Neural progenitor cell (in vitro differentiated cells): Measurements from ENCODE around the gene CNOT4. TPM values are rescaled to one million over a fixed set of nuclear protein-coding genes. Genes with fewer than 3 reads are reported as not detected.

Experiments used
- DNase-seq: peaks from one replicate; pipeline ENCODE4 v3.0.0-alpha.2; 2016; ENCODE audit warnings: low spot score
- H2AFZ ChIP-seq: fragments of 200-600 bp; sonication (generic); replicated peaks from 2 replicates; pipeline ENCODE4 v1.6.1; 2016; ENCODE audit warnings: antibody characterized with exemption
- H3F3A ChIP-seq: fragments of 200-600 bp; sonication (generic); 2 replicates; pipeline ENCODE4 v1.6.1; 2016; ENCODE audit warnings: antibody characterized with exemption, low read depth
- H3K27ac ChIP-seq: fragments of 200-600 bp; sonication (generic); 2 replicates; pipeline ENCODE4 v1.5.1; 2016; ENCODE audit warnings: mild to moderate bottlenecking
- H3K27me3 ChIP-seq: fragments of 200-600 bp; sonication (generic); 2 replicates; pipeline ENCODE4 v1.6.1; 2016; ENCODE audit warnings: mild to moderate bottlenecking, moderate library complexity
- H3K36me3 ChIP-seq: fragments of 200-600 bp; sonication (generic); 2 replicates; pipeline ENCODE4 v1.5.1; 2016
- H3K4me1 ChIP-seq: fragments of 200-600 bp; sonication (generic); 2 replicates; pipeline ENCODE4 v1.6.1; 2016; ENCODE audit warnings: mixed run types
- H3K4me2 ChIP-seq: fragments of 200-600 bp; sonication (generic); 2 replicates; pipeline ENCODE4 v1.6.1; 2016
- H3K4me3 ChIP-seq: fragments of 200-600 bp; sonication (generic); 2 replicates; pipeline ENCODE4 v1.5.1; 2016
- H3K79me2 ChIP-seq: fragments of 200-600 bp; sonication (generic); 2 replicates; pipeline ENCODE4 v1.6.1; 2016; ENCODE audit warnings: low read depth
- H3K9ac ChIP-seq: fragments of 200-600 bp; sonication (generic); 2 replicates; pipeline ENCODE4 v1.6.1; 2016
- H3K9me3 ChIP-seq: fragments of 200-600 bp; sonication (generic); 2 replicates; pipeline ENCODE4 v1.5.1; 2016; ENCODE audit warnings: low read depth
- H4K20me1 ChIP-seq: fragments of 200-600 bp; sonication (generic); 2 replicates; pipeline ENCODE4 v1.6.1; 2016; ENCODE audit warnings: low read depth
- H3K27ac Mint-ChIP-seq: 3 replicates; pipeline ENCODE4 v1.8.0; 2021; ENCODE audit warnings: mixed read lengths
- H3K27me3 Mint-ChIP-seq: 2 replicates; pipeline ENCODE4 v1.8.0; 2022; ENCODE audit warnings: low read depth, mild to moderate bottlenecking, inconsistent platforms, moderate library complexity, mixed read lengths; ENCODE audit not compliant: insufficient read depth
- H3K36me3 Mint-ChIP-seq: 3 replicates; pipeline ENCODE4 v1.8.0; 2021; ENCODE audit warnings: mixed read lengths
- H3K4me1 Mint-ChIP-seq: 3 replicates; pipeline ENCODE4 v1.8.0; 2021; ENCODE audit warnings: mixed read lengths
- H3K4me3 Mint-ChIP-seq: 3 replicates; pipeline ENCODE4 v1.8.0; 2021; ENCODE audit warnings: mild to moderate bottlenecking, moderate library complexity, mixed read lengths
- H3K9me3 Mint-ChIP-seq: 3 replicates; pipeline ENCODE4 v1.8.0; 2020; ENCODE audit warnings: mixed read lengths
- CTCF ChIP-seq: fragments of 200-600 bp; sonication (generic); IDR thresholded peaks from 2 replicates; pipeline ENCODE4 v1.5.1; 2017; ENCODE audit warnings: antibody characterized with exemption, mild to moderate bottlenecking
- EZH2 ChIP-seq: fragments of 200-600 bp; sonication (generic); IDR thresholded peaks from 2 replicates; pipeline ENCODE4 v1.6.1; 2017; ENCODE audit warnings: antibody characterized with exemption, mild to moderate bottlenecking, moderate library complexity
- EZH2phosphoT487 ChIP-seq: fragments of 200-600 bp; sonication (generic); IDR thresholded peaks from 2 replicates; pipeline ENCODE4 v1.6.1; 2017; ENCODE audit warnings: antibody characterized with exemption
- total RNA-seq: library from RNA; depleted of rRNA; stranded (reverse); fragments of >200 nt; gene quantifications from 2 replicates; pipeline ENCODE4 v1.2.3, GENCODE V29; 2015; ENCODE audit warnings: low replicate concordance

Gene CNOT4
- total RNA-seq, 1 donor from 2014 or later = 21.4 TPM

GRCh38 chr7:135441791-135442190 is 68.1 kb downstream of the CNOT4 start:
- no peaks in the 10 kb centered on the region for H3K4me1 Mint-ChIP-seq
- DNase-seq = no peak
- H3K36me3 Mint-ChIP-seq = peaks cover 8% of the 10 kb centered on the region
- H3K4me2 ChIP-seq = no peak overlapping the region
- H3K9me3 ChIP-seq = no peaks in the 10 kb centered on the region
- TF ChIP-seq CTCF (no peak), EZH2phosphoT487 (no peak), EZH2 (no peak)
- no peak overlapping the region for H3K9ac ChIP-seq
- no peaks in the 10 kb centered on the region for H3F3A ChIP-seq
- no peaks in the 10 kb centered on the region for H3K9me3 Mint-ChIP-seq
- no peak overlapping the region for H3K4me3 Mint-ChIP-seq
- H3K79me2 ChIP-seq = peaks cover 73% of the 10 kb centered on the region
- H3K27ac Mint-ChIP-seq = no peak overlapping the region
- no peak overlapping the region for H3K27ac ChIP-seq
- H3K4me3 ChIP-seq = no peak overlapping the region
- H4K20me1 ChIP-seq = peaks cover 41% of the 10 kb centered on the region
- H3K27me3 Mint-ChIP-seq = no peaks in the 10 kb centered on the region
- H3K27me3 ChIP-seq = no peaks in the 10 kb centered on the region
- H3K36me3 ChIP-seq = peaks cover 3% of the 10 kb centered on the region
- H3K4me1 ChIP-seq = no peaks in the 10 kb centered on the region
- H2AFZ ChIP-seq = no peak overlapping the region

- Histone ChIP-seq H4K20me1 (peaks cover 3% of the 10 kb centered on the region), H3K27me3 (no peaks in the 10 kb centered on the region), H3K4me2 (no peak overlapping the region), H3F3A (no peaks in the 10 kb centered on the region), H3K9ac (no peak overlapping the region), H3K9me3 (no peaks in the 10 kb centered on the region), H3K79me2 (peaks cover 39% of the 10 kb centered on the region), H3K27ac (no peak overlapping the region), H3K4me1 (no peaks in the 10 kb centered on the region), H3K36me3 (peaks cover 23% of the 10 kb centered on the region), H3K4me3 (no peak overlapping the region), H2AFZ (no peak overlapping the region)
- Mint-ChIP-seq H3K9me3 (peaks cover 11% of the 10 kb centered on the region), H3K27ac (no peak overlapping the region), H3K36me3 (peaks cover 49% of the 10 kb centered on the region), H3K4me1 (no peaks in the 10 kb centered on the region), H3K4me3 (no peak overlapping the region), H3K27me3 (no peaks in the 10 kb centered on the region)
- no peak for DNase-seq
- no peak for TF ChIP-seq EZH2
- no peak for TF ChIP-seq CTCF
- no peak for TF ChIP-seq EZH2phosphoT487
Observed at GRCh38 chr7:135434047-135434446, 75.9 kb downstream of the CNOT4 start.

- Mint-ChIP-seq H3K27ac (no peak overlapping the region), H3K4me3 (no peak overlapping the region), H3K27me3 (no peaks in the 10 kb centered on the region), H3K9me3 (peaks cover 5% of the 10 kb centered on the region), H3K4me1 (no peaks in the 10 kb centered on the region), H3K36me3 (peaks cover 37% of the 10 kb centered on the region)
- DNase-seq = no peak
- Histone ChIP-seq H4K20me1 (peaks cover 3% of the 10 kb centered on the region), H3K4me3 (no peak overlapping the region), H3K9ac (no peak overlapping the region), H3K27ac (no peak overlapping the region), H3K79me2 (peaks cover 56% of the 10 kb centered on the region), H3K9me3 (no peaks in the 10 kb centered on the region), H3F3A (no peaks in the 10 kb centered on the region), H3K36me3 (peaks cover 11% of the 10 kb centered on the region), H3K4me1 (no peaks in the 10 kb centered on the region), H3K4me2 (no peak overlapping the region), H3K27me3 (no peaks in the 10 kb centered on the region), H2AFZ (no peak overlapping the region)
- TF ChIP-seq EZH2phosphoT487 (no peak), EZH2 (no peak), CTCF (no peak)
Observed at GRCh38 chr7:135430626-135431025, 79.3 kb downstream of the CNOT4 start.

- Mint-ChIP-seq H3K36me3 (peaks cover 23% of the 10 kb centered on the region), H3K27ac (no peak overlapping the region), H3K27me3 (no peaks in the 10 kb centered on the region), H3K4me1 (no peaks in the 10 kb centered on the region), H3K9me3 (no peaks in the 10 kb centered on the region), H3K4me3 (no peak overlapping the region)
- H3K27me3 ChIP-seq = no peaks in the 10 kb centered on the region
- H4K20me1 ChIP-seq = peaks cover 3% of the 10 kb centered on the region
- no peaks in the 10 kb centered on the region for H3K4me1 ChIP-seq
- peaks cover 73% of the 10 kb centered on the region for H3K79me2 ChIP-seq
- no peak overlapping the region for H2AFZ ChIP-seq
- H3K9ac ChIP-seq = no peak overlapping the region
- no peaks in the 10 kb centered on the region for H3K9me3 ChIP-seq
- no peaks in the 10 kb centered on the region for H3K36me3 ChIP-seq
- H3F3A ChIP-seq = no peaks in the 10 kb centered on the region
- H3K4me3 ChIP-seq = no peak overlapping the region
- H3K27ac ChIP-seq = no peak overlapping the region
- no peak for DNase-seq
- no peak for TF ChIP-seq EZH2phosphoT487
- TF ChIP-seq CTCF = no peak
- TF ChIP-seq EZH2 = no peak
- H3K4me2 ChIP-seq = no peak overlapping the region
Observed at GRCh38 chr7:135428879-135429278, 81.0 kb downstream of the CNOT4 start.
